T-cell (primary cell): ENCODE data around the gene GJA10. TPM values are rescaled to one million over a fixed set of nuclear protein-coding genes. Genes with fewer than 3 reads are reported as not detected.

Experiments
- ATAC-seq, 4 experiments: fragments of 200-7000 bp in 3 of 4; fragments of 150-1000 bp in 1 of 4; cut with Tn5 transposase; replicated peaks in 1 of 4; 1 replicate in 3 of 4; 2 replicates in 1 of 4; pipeline ENCODE4 v1.10.0; 2021; ENCODE audit warnings: moderate library complexity in 3 of 4, mild to moderate bottlenecking in 2 of 4, moderate number of reproducible peaks in 1 of 4
- CTCF ChIA-PET, 2 donors: fragments of 300-600 bp; sonication (Branson Sonifier 250); formaldehyde crosslinking; loops; one replicate each; lab custom pipeline; 2022; ENCODE audit warnings: antibody characterized with exemption in 2 of 2; lab: Charles Lee
- POLR2A ChIA-PET, 2 donors: fragments of 300-600 bp; sonication (Branson Sonifier 250); formaldehyde crosslinking; loops; one replicate each; lab custom pipeline; 2022; ENCODE audit warnings: antibody characterized with exemption in 2 of 2; lab: Charles Lee
- DNase-seq, 35 experiments: peaks; one replicate each; pipeline versions ENCODE4 v3.0.0 to v3.0.0-alpha.2; 2013 to 2023
- H3K27ac ChIP-seq: one replicate; pipeline ENCODE4 v1.5.1; 2013; ENCODE audit warnings: low read length
- H3K27me3 ChIP-seq, 2 experiments: replicated peaks in 1 of 2; 1 replicate in 1 of 2; 2 replicates in 1 of 2; pipeline versions ENCODE4 v1.6.1 to v1.7.0; 2013; ENCODE audit warnings: low read length in 1 of 2, mixed read lengths in 1 of 2; ENCODE audit not compliant: control insufficient read depth in 2 of 2, insufficient read depth in 2 of 2; ENCODE audit errors: extremely low read depth in 1 of 2
- H3K36me3 ChIP-seq, 2 donors: 1 replicate in 1 of 2; 2 replicates in 1 of 2; pipeline versions ENCODE4 v1.6.1 to v1.7.0; 2013; ENCODE audit warnings: low read length in 1 of 2; ENCODE audit not compliant: control insufficient read depth in 2 of 2, insufficient read depth in 1 of 2; ENCODE audit errors: extremely low read depth in 1 of 2
- H3K4me1 ChIP-seq, 2 experiments: 1 replicate in 1 of 2; 2 replicates in 1 of 2; pipeline versions ENCODE4 v1.6.1 to v1.7.0; 2013; ENCODE audit warnings: low read length in 2 of 2, mixed read lengths in 1 of 2; ENCODE audit not compliant: insufficient read depth in 2 of 2, control insufficient read depth in 1 of 2; ENCODE audit errors: extremely low read depth in 1 of 2
- H3K4me3 ChIP-seq, 2 donors: 1 replicate in 1 of 2; 2 replicates in 1 of 2; pipeline versions ENCODE4 v1.5.1 to v1.7.0; 2013; ENCODE audit warnings: mild to moderate bottlenecking in 2 of 2, low read length in 1 of 2, moderate library complexity in 1 of 2; ENCODE audit not compliant: control insufficient read depth in 1 of 2; ENCODE audit errors: extremely low read depth in 1 of 2
- H3K9me3 ChIP-seq: 2 replicates; pipeline ENCODE4 v1.7.0; 2013
- H3K27ac Mint-ChIP-seq, 2 donors: one replicate each; pipeline ENCODE4 v1.8.0; 2020 to 2021; ENCODE audit warnings: mild to moderate bottlenecking in 2 of 2, mixed read lengths in 2 of 2
- H3K27me3 Mint-ChIP-seq, 2 donors: one replicate each; pipeline ENCODE4 v1.8.0; 2021 to 2022; ENCODE audit warnings: mixed read lengths in 2 of 2
- H3K36me3 Mint-ChIP-seq: one replicate; pipeline ENCODE4 v1.8.0; 2021; ENCODE audit warnings: mixed read lengths
- H3K4me1 Mint-ChIP-seq, 3 donors: one replicate each; pipeline ENCODE4 v1.8.0; 2020 to 2022; ENCODE audit warnings: mixed read lengths in 3 of 3, mild to moderate bottlenecking in 1 of 3
- H3K4me3 Mint-ChIP-seq, 3 donors: one replicate each; pipeline ENCODE4 v1.8.0; 2020 to 2022; ENCODE audit warnings: mild to moderate bottlenecking in 3 of 3, mixed read lengths in 3 of 3, moderate library complexity in 3 of 3
- H3K9me3 Mint-ChIP-seq, 3 donors: one replicate each; pipeline ENCODE4 v1.8.0; 2020 to 2022; ENCODE audit warnings: mixed read lengths in 3 of 3
- WGBS: methylation state at CpG from one replicate; pipeline ENCODE4 v1.1.5; 2013; ENCODE audit warnings: missing lambda C conversion rate; ENCODE audit not compliant: insufficient coverage; 5-methylcytosine and 5-hydroxymethylcytosine counted together
- total RNA-seq, 35 experiments: library from RNA in 6 of 35; stranded (reverse) in 6 of 35; fragments of 120-200 nt in 1 of 35; gene quantifications; one replicate each; pipeline versions ENCODE4 v1.2.1 to v1.2.4 and lab custom pipeline; 2013 to 2026

The GJA10 gene
- total RNA-seq, 5 donors from 2014 or later (not counting 1 experiment from before 2014, with no cell fraction given), result not detected

DNA sequence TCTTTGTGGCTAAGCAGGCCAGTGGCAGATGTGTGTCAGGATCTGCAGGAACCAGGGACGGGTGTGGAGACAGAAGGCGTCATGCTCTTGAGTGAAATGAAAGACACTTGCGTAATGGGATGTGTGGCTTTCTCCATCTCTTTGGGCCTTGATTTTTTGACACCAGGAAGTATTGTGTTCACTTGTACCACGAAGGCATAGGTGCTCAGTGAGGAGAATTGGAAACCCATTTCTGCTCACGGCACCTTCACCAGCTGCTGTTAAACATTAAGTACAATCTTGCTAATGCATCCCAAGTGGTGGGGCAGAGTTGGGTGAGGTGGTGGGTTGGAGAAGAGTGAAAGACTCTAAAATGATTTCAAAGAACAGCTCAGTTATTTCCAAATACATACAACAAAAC lies 30.0 kb downstream of the GJA10 start:
- Histone ChIP-seq H3K27ac (no peak overlapping the region), H3K36me3 (peaks cover 0 to 9% of the 10 kb centered on the region in 2 donors), H3K4me3 (no peak overlapping the region), H3K4me1 (peaks cover 0 to 8% of the 10 kb centered on the region in 2 experiments), H3K27me3 (peaks cover 0 to 11% of the 10 kb centered on the region in 2 experiments), H3K9me3 (no peaks in the 10 kb centered on the region)
- Mint-ChIP-seq H3K36me3 (peaks cover 9% of the 10 kb centered on the region), H3K4me3 (no peak overlapping the region), H3K27me3 (peaks cover 0 to 2% of the 10 kb centered on the region in 2 donors), H3K9me3 (no peaks in the 10 kb centered on the region), H3K27ac (no peak overlapping the region), H3K4me1 (peaks cover 26 to 46% (median 34%) of the 10 kb centered on the region in 3 donors)
- DNase-seq (no peak), ATAC-seq (no peak)
- ChIA-PET POLR2A (no interaction called here), CTCF (interaction anchor here (0.6 to 1.0 kb wide), 2 partner anchors 16 to 55 kb away, joined by 3 to 5 read pairs; no protein-coding TSS in a partner anchor)
- WGBS, result 59% methylated on average over 3 of the region's 5 CpGs

DNA sequence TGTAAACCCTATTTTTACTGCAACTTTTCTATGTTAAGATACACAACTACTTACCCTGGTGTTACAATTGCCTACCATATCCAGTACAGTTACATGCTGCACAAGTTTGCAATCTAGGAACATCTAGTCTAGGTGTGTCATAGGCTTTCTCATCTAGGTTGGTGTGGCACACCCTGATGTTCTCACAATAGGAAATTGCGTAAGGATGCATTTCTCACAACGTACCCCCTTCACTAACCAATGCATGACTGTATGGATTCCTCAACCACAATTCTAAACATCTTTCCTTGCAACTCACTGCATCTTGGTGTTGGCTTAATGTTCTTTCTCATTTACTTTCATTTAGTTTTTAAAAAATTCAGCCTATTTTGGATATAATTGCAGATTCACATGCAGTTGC lies 31.6 kb downstream of the GJA10 start:
- CTCF ChIA-PET, result no interaction called here
- 70% methylated on average over 2 of the region's 2 CpGs for WGBS
- Mint-ChIP-seq H3K4me1 (peaks cover 38 to 58% (median 46%) of the 10 kb centered on the region in 3 donors), H3K36me3 (peaks cover 19% of the 10 kb centered on the region), H3K9me3 (no peaks in the 10 kb centered on the region), H3K4me3 (no peak overlapping the region), H3K27ac (no peak overlapping the region), H3K27me3 (peaks cover 0 to 2% of the 10 kb centered on the region in 2 donors)
- Histone ChIP-seq H3K36me3 (peaks cover 6 to 14% of the 10 kb centered on the region in 2 donors), H3K27ac (no peak overlapping the region), H3K4me1 (peaks cover 0 to 8% of the 10 kb centered on the region in 2 experiments), H3K27me3 (peaks cover 0 to 11% of the 10 kb centered on the region in 2 experiments), H3K9me3 (no peaks in the 10 kb centered on the region), H3K4me3 (no peak overlapping the region)
- ATAC-seq (no peak), DNase-seq (no peak)
- POLR2A ChIA-PET, result no interaction called here

DNA sequence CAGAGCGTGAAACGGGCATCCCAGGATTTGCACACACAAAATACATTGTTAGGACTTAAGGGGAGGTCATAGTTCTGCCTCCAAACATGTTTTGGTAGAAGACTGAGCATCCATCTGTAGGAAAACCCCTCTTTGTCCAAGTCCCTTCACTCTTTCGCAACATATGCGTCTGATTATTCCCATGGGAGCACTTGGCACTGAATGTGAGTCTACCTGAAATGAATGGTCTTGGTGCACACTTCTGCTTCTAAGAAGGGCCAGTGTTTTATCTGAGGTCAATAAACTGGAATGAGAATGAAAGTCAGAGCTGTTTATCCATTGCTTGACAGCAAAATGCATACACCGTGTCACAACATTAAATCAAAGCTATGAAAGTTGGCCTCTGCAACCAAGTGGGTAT lies 33.0 kb downstream of the GJA10 start:
- 100% methylated on average over 1 of the region's 5 CpGs for WGBS
- peaks cover 0 to 2% of the 10 kb centered on the region in 2 donors for H3K27me3 Mint-ChIP-seq
- peaks cover 13 to 22% of the 10 kb centered on the region in 2 donors for H3K36me3 ChIP-seq
- no peak for ATAC-seq
- CTCF ChIA-PET, result no interaction called here
- peak overlapping the region in 1 of 2 donors; percentile 23 for H3K27ac Mint-ChIP-seq
- no peak for DNase-seq
- H3K27me3 ChIP-seq, result peaks cover 0 to 1% of the 10 kb centered on the region in 2 experiments
- peaks cover 38 to 60% (median 46%) of the 10 kb centered on the region in 3 donors for H3K4me1 Mint-ChIP-seq
- H3K27ac ChIP-seq, result no peak overlapping the region
- H3K4me1 ChIP-seq, result peaks cover 0 to 8% of the 10 kb centered on the region in 2 experiments
- H3K4me3 ChIP-seq, result no peak overlapping the region
- POLR2A ChIA-PET, result no interaction called here
- peaks cover 34% of the 10 kb centered on the region for H3K36me3 Mint-ChIP-seq
- no peaks in the 10 kb centered on the region for H3K9me3 ChIP-seq
- no peaks in the 10 kb centered on the region for H3K9me3 Mint-ChIP-seq
- no peak overlapping the region for H3K4me3 Mint-ChIP-seq

DNA sequence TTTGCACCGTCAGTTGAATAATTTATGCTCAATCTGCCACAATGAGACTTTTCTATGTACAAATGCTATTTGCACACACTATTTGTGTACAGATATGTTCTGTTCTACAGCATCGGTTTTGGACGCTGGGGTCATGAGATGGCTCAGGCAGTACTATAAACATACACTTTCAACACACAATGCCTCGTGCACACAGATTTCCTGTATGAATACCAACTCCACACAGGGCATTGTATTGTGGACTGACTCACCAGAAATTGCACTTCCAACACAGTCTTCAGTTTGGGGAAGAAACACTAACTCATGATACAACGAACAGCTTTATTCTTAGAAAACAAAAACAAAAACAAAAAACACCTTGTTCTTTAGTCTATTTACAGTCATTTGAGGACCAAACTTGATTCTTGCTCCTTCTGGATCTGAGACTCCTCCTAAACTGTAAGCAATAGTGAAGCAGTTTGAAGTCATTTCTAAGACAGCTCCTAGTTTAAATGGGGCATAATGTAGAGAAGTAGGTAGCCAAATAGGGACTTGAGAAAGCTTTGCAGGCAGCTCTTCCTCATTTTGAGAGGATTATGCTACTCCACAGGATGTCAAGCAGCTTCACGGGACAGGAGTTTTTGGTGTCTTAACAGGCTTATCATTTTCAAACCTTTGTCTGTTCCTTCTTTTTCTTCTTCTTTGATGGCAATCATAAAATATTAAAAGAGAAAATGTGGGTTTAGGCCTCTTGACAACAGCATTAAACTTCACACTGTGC lies 33.7 kb downstream of the GJA10 start:
- WGBS, result 76% methylated on average over 3 of the region's 6 CpGs
- no peak overlapping the region for H3K27ac ChIP-seq
- POLR2A ChIA-PET, result interaction anchor here in 1 of 2 donors (0.5 kb wide), 1 partner anchor 39 kb away, joined by 3 read pairs; no protein-coding TSS in a partner anchor
- DNase-seq, result no peak
- peak overlapping the region; percentile 43 to 74 for H3K27ac Mint-ChIP-seq
- H3K4me1 Mint-ChIP-seq, result peaks cover 38 to 60% (median 46%) of the 10 kb centered on the region in 3 donors
- CTCF ChIA-PET, result interaction anchor here in 1 of 2 donors (0.5 to 0.6 kb wide), 2 partner anchors 12 to 137 kb away, joined by 3 read pairs; no protein-coding TSS in a partner anchor
- H3K27me3 Mint-ChIP-seq, result no peaks in the 10 kb centered on the region
- H3K36me3 ChIP-seq, result peaks cover 20 to 29% of the 10 kb centered on the region in 2 donors
- H3K4me1 ChIP-seq, result peaks cover 0 to 8% of the 10 kb centered on the region in 2 experiments
- H3K4me3 ChIP-seq, result no peak overlapping the region
- no peak for ATAC-seq
- H3K9me3 ChIP-seq, result no peaks in the 10 kb centered on the region
- no peaks in the 10 kb centered on the region for H3K9me3 Mint-ChIP-seq
- H3K36me3 Mint-ChIP-seq, result peaks cover 39% of the 10 kb centered on the region
- no peaks in the 10 kb centered on the region for H3K27me3 ChIP-seq
- no peak overlapping the region for H3K4me3 Mint-ChIP-seq

DNA sequence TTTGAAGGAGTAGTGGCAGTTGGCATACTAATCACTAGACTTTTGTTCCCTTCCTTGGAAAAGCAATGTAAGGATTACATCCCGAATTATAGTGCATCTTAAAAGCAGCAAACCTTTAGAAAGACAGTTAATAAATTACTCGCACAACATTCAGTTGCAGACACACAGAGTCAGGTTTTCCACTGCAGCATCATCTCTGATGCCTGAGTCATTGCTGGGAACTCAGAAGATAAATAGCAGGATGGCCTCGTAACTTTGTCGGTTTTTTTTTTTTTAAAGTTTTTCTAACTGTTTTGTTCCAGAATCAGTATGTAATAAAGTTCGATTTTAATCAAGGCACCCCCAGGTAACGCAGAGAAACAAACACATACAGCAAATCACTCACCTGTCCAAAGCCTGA lies 34.3 kb downstream of the GJA10 start:
- H3K27ac Mint-ChIP-seq, result peak overlapping the region; percentile 25 to 74

DNA sequence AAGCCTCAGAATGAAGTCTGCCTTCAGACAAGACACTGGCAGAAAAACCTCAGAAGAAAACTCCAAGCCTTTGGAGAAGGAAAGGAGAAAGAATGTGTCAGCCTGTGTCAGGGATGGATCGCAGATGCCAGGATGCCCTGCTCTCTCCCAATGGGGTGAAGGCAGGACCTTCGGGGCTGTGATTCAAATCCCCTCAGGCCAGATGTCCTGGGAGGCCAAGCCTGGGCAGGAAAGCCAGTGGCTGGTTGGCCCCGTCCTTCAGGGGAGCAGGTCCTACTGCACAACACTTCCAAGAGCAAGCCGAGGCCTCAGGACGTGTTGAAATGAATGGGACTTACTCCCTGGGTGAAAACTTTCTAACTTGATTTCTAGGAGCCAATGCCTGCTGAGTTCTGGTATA lies 36.5 kb downstream of the GJA10 start:
- Histone ChIP-seq H3K4me3 (no peak overlapping the region), H3K27me3 (no peaks in the 10 kb centered on the region), H3K4me1 (peaks cover 0 to 8% of the 10 kb centered on the region in 2 experiments), H3K9me3 (no peaks in the 10 kb centered on the region), H3K36me3 (peaks cover 25 to 46% of the 10 kb centered on the region in 2 donors), H3K27ac (no peak overlapping the region)
- Mint-ChIP-seq H3K27me3 (no peaks in the 10 kb centered on the region), H3K4me1 (peaks cover 37 to 52% (median 41%) of the 10 kb centered on the region in 3 donors), H3K36me3 (peaks cover 51% of the 10 kb centered on the region), H3K27ac (peak overlapping the region in 1 of 2 donors; percentile 16), H3K4me3 (no peak overlapping the region), H3K9me3 (no peaks in the 10 kb centered on the region)
- ChIA-PET CTCF (interaction anchor here in 1 of 2 donors (0.5 to 1.7 kb wide), 2 partner anchors 9 to 162 kb away, joined by 3 to 7 read pairs; no protein-coding TSS in a partner anchor), POLR2A (no interaction called here)
- 98% methylated on average over 5 of the region's 5 CpGs for WGBS
- ATAC-seq, result no peak
- no peak for DNase-seq

More for the DNA sequence above, 34.3 kb downstream of the GJA10 start:
- POLR2A ChIA-PET, result no interaction called here
- ATAC-seq, result no peak
- Mint-ChIP-seq H3K27me3 (no peaks in the 10 kb centered on the region), H3K36me3 (peaks cover 45% of the 10 kb centered on the region), H3K9me3 (no peaks in the 10 kb centered on the region), H3K4me1 (peaks cover 38 to 60% (median 46%) of the 10 kb centered on the region in 3 donors), H3K4me3 (no peak overlapping the region)
- DNase-seq, result no peak
- Histone ChIP-seq H3K4me1 (peaks cover 0 to 8% of the 10 kb centered on the region in 2 experiments), H3K9me3 (no peaks in the 10 kb centered on the region), H3K27ac (no peak overlapping the region), H3K27me3 (no peaks in the 10 kb centered on the region), H3K4me3 (no peak overlapping the region), H3K36me3 (peaks cover 23 to 35% of the 10 kb centered on the region in 2 donors)
- WGBS, result 92% methylated on average over 2 of the region's 6 CpGs
- CTCF ChIA-PET, result interaction anchor here in 1 of 2 donors (0.5 to 0.7 kb wide), 2 partner anchors 137 to 600 kb away, joined by 3 to 7 read pairs; no protein-coding TSS in a partner anchor
